ENCODE data around the gene EIF3K. TPM values are rescaled to one million over a fixed set of nuclear protein-coding genes. Genes with fewer than 3 reads are reported as not detected.

Gene EIF3K
- total and polyA plus RNA-seq, 10 of the 15 experiments (the other 5 are each of a cell fraction or from before 2014, with no cell fraction given) = 330 to 927 (median 436) TPM

DNA sequence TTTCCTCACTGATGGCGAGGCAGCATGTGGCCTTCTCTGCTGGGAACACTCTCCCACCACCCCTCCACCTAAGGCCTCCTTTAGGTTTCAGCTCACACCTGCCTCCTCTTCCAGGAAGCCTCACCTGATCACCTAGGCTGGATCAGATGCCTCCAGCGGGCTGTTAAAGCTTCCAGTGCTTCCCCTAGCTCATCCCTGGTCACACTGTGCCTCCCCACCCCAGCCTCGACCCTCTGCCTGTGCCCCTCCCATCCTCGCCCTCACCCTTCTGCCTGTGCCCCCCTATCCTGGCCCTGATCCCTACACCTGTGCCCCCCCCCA, 35.0 kb upstream of the EIF3K start (continued):
- no peak for TF ChIP-seq KLF5 (IDR thresholded peaks at IDR 0.05; ENCODE audit: partially characterized antibody)
- peak; percentile 54; the same call in 1 of the 2 replicates for TF ChIP-seq SMARCA5 (IDR thresholded peaks at IDR 0.05)
- TF ChIP-seq, protein P1, sequence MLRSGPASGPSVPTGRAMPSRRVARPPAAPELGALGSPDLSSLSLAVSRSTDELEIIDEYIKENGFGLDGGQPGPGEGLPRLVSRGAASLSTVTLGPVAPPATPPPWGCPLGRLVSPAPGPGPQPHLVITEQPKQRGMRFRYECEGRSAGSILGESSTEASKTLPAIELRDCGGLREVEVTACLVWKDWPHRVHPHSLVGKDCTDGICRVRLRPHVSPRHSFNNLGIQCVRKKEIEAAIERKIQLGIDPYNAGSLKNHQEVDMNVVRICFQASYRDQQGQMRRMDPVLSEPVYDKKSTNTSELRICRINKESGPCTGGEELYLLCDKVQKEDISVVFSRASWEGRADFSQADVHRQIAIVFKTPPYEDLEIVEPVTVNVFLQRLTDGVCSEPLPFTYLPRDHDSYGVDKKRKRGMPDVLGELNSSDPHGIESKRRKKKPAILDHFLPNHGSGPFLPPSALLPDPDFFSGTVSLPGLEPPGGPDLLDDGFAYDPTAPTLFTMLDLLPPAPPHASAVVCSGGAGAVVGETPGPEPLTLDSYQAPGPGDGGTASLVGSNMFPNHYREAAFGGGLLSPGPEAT (IDR thresholded peaks at IDR 0.05; ENCODE audit: low read depth) = peak; percentile 75
- peak; percentile 32; the same call in 1 of the 2 replicates for TF ChIP-seq EED (IDR thresholded peaks at IDR 0.05; ENCODE audit: low read depth)
- 0 out of 2 replicates have a peak, but pooled peaks have one; percentile 4 for TF ChIP-seq CHD2 (IDR thresholded peaks at IDR 0.05; ENCODE audit: borderline replicate concordance, low read depth, low read length)
- TF ChIP-seq, protein P2, sequence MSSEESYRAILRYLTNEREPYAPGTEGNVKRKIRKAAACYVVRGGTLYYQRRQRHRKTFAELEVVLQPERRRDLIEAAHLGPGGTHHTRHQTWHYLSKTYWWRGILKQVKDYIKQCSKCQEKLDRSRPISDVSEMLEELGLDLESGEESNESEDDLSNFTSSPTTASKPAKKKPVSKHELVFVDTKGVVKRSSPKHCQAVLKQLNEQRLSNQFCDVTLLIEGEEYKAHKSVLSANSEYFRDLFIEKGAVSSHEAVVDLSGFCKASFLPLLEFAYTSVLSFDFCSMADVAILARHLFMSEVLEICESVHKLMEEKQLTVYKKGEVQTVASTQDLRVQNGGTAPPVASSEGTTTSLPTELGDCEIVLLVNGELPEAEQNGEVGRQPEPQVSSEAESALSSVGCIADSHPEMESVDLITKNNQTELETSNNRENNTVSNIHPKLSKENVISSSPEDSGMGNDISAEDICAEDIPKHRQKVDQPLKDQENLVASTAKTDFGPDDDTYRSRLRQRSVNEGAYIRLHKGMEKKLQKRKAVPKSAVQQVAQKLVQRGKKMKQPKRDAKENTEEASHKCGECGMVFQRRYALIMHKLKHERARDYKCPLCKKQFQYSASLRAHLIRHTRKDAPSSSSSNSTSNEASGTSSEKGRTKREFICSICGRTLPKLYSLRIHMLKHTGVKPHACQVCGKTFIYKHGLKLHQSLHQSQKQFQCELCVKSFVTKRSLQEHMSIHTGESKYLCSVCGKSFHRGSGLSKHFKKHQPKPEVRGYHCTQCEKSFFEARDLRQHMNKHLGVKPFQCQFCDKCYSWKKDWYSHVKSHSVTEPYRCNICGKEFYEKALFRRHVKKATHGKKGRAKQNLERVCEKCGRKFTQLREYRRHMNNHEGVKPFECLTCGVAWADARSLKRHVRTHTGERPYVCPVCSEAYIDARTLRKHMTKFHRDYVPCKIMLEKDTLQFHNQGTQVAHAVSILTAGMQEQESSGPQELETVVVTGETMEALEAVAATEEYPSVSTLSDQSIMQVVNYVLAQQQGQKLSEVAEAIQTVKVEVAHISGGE (CRISPR knock-in tag; IDR thresholded peaks at IDR 0.05) = no peak
- no peak for TF ChIP-seq NFIC (IDR thresholded peaks at IDR 0.05; ENCODE audit: low read depth, low read length)
- no peak for TF ChIP-seq TCF3 (IDR thresholded peaks at IDR 0.05; ENCODE audit: borderline replicate concordance, insufficient read depth, low read depth, low read length)
- peak; percentile 68 to 87; a peak in 3 of 4 replicates for TF ChIP-seq IKZF2 (IDR thresholded peaks at IDR 0.05)
- TF ChIP-seq CEBPB (IDR thresholded peaks at IDR 0.05; ENCODE audit: borderline replicate concordance in 1 of 2, low read depth in 2 of 2, low read length in 2 of 2) = no peak
- TF ChIP-seq ZNF24 (IDR thresholded peaks at IDR 0.05) = no peak
- TF ChIP-seq, protein P3, sequence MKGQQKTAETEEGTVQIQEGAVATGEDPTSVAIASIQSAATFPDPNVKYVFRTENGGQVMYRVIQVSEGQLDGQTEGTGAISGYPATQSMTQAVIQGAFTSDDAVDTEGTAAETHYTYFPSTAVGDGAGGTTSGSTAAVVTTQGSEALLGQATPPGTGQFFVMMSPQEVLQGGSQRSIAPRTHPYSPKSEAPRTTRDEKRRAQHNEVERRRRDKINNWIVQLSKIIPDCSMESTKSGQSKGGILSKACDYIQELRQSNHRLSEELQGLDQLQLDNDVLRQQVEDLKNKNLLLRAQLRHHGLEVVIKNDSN (IDR thresholded peaks at IDR 0.05; ENCODE audit: borderline replicate concordance, extremely low read length, insufficient read depth, low read depth, low read length) = no peak
- no peak for TF ChIP-seq HDAC2 (IDR thresholded peaks at IDR 0.05)
- no peak for TF ChIP-seq PAX8 (IDR thresholded peaks at IDR 0.05)

All from GM12878 (cell line).